ENCODE measurements around the gene ZNF277.
A peak's percentile ranks its signal among the peaks of the same experiment; 100 is the strongest.

The ZNF277 gene

GRCh38 chr7:112267944-112268691 is 61.6 kb downstream of the ZNF277 start:
- no peak for TF ChIP-seq CTCF (conservative IDR thresholded peaks at IDR 0.05; ENCODE audit: low read depth, low read length)
- H3K4me3 ChIP-seq (ENCODE audit: low read depth, low read length), result no peak overlapping the region
- no peak for DNase-seq (ENCODE audit: low read depth)

DNA sequence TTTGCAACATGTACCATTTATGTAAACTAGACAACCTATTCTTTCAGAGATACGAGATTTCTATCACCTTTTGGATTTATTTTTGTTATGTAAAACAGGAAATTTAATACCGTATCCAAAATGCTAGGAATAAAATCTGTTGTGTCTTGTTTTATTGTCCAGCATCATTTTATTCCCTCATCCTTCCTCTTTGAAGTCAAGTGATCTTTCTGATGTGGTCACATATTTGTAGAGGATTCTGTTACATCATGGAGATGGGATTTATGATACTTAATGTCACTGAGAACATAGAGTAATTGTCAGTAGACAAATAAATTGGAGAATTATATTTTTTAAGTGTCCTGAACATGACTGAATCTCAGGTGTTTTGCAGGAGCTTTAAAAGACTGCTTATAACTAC is 64.7 kb downstream of the ZNF277 start:
- DNase-seq (ENCODE audit: low read depth), result no peak
- H3K4me3 ChIP-seq (ENCODE audit: low read depth, low read length), result no peak overlapping the region
- TF ChIP-seq CTCF (conservative IDR thresholded peaks at IDR 0.05; ENCODE audit: low read depth, low read length), result no peak

DNA sequence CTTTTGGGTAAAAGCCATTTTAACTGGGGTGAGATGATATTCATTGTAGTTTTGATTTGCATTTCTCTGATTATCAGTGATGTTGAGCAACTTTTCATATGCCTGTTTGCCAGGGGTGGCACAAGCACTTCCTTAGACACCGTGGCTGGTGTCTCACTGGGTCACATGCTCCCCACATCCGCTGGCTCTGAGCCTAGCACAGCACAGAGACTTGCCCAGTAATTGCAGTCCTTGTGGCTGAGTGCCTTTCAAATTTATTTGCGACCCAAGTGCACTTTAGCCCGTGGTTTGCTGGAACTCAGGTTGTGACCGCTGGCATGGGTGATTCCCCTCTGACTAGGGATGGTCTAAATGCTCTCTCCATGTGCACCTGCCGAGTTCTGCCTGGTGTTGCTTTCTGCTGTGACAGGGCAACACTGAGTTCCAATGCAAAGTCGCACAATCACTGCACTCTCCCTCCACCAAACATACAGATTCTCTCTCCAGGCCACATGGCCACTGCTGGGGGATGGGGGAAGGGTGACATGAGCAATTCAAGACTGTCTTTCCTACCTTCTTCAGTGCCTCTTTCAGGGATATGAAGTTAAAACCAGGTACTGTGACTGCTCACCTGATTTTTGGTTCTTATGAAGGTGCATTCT is 66.5 kb downstream of the ZNF277 start:
- peak; percentile 7 for DNase-seq (ENCODE audit: low read depth)
- no peak for TF ChIP-seq CTCF (conservative IDR thresholded peaks at IDR 0.05; ENCODE audit: low read depth, low read length)
- no peak overlapping the region for H3K4me3 ChIP-seq (ENCODE audit: low read depth, low read length)

DNA sequence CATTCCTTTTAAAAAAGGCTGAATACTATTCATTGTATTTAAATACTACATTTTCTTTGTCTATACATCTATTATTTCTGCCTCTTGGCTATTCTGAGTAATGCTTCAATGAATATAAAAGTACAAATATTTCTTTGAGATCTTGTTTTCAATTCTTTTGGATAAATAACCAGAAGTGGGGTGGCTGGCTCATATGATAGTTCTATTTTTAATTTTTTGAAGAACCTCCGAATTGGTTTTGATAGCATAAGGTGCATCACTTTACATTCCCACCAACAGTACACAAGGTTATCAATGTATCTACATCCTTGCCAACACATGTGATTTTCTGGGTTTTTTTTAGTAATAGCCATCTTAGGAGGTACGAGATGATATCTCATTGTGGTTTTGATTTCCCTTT is 72.5 kb downstream of the ZNF277 start:
- no peak for TF ChIP-seq CTCF (conservative IDR thresholded peaks at IDR 0.05; ENCODE audit: low read depth, low read length)
- DNase-seq (ENCODE audit: low read depth), result no peak
- no peak overlapping the region for H3K4me3 ChIP-seq (ENCODE audit: low read depth, low read length)

- H3K4me3 ChIP-seq (ENCODE audit: low read depth, low read length), result no peak overlapping the region
- no peak for DNase-seq (ENCODE audit: low read depth)
- no peak for TF ChIP-seq CTCF (conservative IDR thresholded peaks at IDR 0.05; ENCODE audit: low read depth, low read length)
Observed at GRCh38 chr7:112280267-112280666, 73.8 kb downstream of the ZNF277 start.

DNA sequence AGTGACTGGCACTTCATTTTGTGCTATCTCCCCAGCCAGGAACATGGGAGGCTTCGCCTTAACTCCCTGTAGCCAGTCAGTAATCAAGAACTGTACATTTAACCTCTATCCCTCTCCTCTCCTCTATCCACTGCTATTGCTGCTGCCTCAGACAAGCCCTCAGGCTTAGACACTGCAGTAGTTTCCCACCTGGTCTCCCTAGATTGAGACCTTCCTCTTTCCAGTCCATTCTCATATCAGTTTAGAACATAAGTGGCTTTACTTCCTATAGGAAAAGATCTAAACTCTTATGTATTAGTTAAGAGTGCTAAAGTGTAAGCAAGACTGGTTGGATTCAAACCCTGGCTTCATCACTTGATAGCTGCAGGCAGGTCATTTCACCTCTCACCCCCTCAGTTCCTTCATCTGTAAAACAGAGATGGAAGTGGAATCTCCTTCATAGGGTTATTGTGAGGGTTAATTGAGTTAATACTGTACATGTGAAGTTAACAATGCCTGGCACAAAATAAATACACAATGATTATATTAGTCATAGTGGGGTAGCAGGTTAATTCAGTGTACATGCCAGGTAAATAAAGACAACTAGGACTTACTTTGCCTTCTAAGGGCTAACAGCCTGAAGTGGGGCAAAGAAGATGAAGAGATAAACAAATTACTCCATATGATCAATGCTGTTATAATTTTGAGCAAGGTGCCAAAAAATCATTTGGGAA is 76.1 kb downstream of the ZNF277 start:
- DNase-seq (ENCODE audit: low read depth), result no peak
- TF ChIP-seq CTCF (conservative IDR thresholded peaks at IDR 0.05; ENCODE audit: low read depth, low read length), result no peak
- H3K4me3 ChIP-seq (ENCODE audit: low read depth, low read length), result no peak overlapping the region

Data from choroid plexus epithelial cell (primary cell).